ENCODE results near the gene LY6G6F. TPM values are rescaled to one million over a fixed set of nuclear protein-coding genes. Genes with fewer than 3 reads are reported as not detected.

The LY6G6F gene
- total RNA-seq, 2 donors from 2014 or later: not detected

- peak overlapping the region; percentile 41 to 43 for H3K27ac ChIP-seq
- DNase-seq (ENCODE audit: low spot score): no peak
Observed at GRCh38 chr6:31740397-31741223, 33.9 kb downstream of the LY6G6F start.

DNA sequence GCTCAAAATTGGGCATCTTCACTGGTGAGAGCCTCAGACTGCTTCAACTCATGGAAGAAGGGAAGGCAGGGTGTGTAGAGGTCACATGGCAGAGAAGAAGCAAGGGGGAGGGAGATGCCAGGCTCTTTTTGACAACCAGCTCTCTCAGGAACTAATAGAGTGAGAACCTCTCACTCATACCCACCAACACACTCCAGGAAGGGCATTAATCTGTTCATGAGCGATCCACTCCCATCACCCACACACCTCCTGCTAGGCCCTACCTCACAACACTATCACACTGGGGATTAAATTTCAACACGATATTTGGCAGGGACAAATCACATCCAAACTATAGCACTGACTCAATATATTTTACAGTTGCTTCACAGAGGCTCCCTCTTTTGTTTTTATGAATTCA lies 35.1 kb downstream of the LY6G6F start:
- H3K27me3 ChIP-seq: no peaks in the 10 kb centered on the region
- H3K4me3 ChIP-seq: no peak overlapping the region
- no peak for TF ChIP-seq CTCF (IDR thresholded peaks at IDR 0.05)
- DNase-seq (ENCODE audit: low spot score): no peak
- no peaks in the 10 kb centered on the region for H3K9me3 ChIP-seq
- H3K4me1 ChIP-seq: peaks cover 0 to 34% of the 10 kb centered on the region in 2 donors
- no peak overlapping the region for H3K27ac ChIP-seq
- H3K36me3 ChIP-seq: no peaks in the 10 kb centered on the region

More at GRCh38 chr6:31740397-31741223, 33.9 kb downstream of the LY6G6F start:
- H3K9me3 ChIP-seq: no peaks in the 10 kb centered on the region
- peaks cover 0 to 38% of the 10 kb centered on the region in 2 donors for H3K4me1 ChIP-seq
- no peak for TF ChIP-seq CTCF (IDR thresholded peaks at IDR 0.05)
- H3K27me3 ChIP-seq: no peaks in the 10 kb centered on the region
- no peaks in the 10 kb centered on the region for H3K36me3 ChIP-seq
- peak overlapping the region; percentile 62 to 66 for H3K4me3 ChIP-seq

DNA sequence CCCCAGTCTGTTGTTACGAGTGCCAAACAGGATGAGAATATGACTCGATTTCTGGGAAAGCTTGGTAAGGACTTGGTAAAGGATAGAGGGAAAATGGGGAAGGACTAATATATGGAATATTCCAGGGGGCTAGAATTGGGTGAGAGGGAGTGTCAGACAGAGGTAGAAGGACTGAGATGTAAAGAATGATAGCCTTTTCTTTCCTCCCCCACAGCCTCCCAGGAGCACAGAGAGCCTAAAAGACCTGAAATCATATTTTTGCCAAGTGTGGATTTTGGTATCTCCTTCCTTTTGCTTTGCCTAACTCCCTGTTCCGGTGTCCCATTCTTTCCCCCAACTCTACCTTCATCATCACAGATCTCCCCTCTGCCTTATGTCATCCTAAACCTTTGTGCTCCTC lies 36.2 kb downstream of the LY6G6F start:
- DNase-seq (ENCODE audit: low spot score): no peak
- Histone ChIP-seq H3K4me3 (no peak overlapping the region), H3K4me1 (peaks cover 0 to 24% of the 10 kb centered on the region in 2 donors), H3K36me3 (no peaks in the 10 kb centered on the region), H3K9me3 (no peaks in the 10 kb centered on the region), H3K27ac (no peak overlapping the region), H3K27me3 (no peaks in the 10 kb centered on the region)
- TF ChIP-seq CTCF (IDR thresholded peaks at IDR 0.05): no peak

DNA sequence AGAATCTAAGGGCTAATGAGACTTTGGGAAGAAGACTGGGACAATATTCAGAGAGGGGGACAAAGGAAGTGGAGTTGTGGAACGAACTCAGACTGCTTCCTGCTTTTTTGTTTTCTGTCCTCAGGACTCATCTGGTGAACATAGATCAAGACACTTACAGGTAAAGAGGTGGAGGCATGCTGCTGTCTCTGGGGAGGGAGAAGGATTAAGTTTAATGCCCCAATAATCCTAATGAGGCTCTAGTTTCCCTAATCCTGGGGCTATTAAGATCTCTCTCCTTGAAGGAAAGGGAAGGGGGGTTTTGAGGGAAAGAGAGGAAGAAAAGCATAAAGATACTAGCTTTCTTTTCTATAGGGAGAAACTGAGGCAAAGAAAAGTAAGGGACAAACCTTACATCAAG lies 37.8 kb downstream of the LY6G6F start:
- H3K36me3 ChIP-seq: no peaks in the 10 kb centered on the region
- H3K4me3 ChIP-seq: no peak overlapping the region
- H3K27ac ChIP-seq: no peak overlapping the region
- no peaks in the 10 kb centered on the region for H3K9me3 ChIP-seq
- peaks cover 0 to 9% of the 10 kb centered on the region in 2 donors for H3K4me1 ChIP-seq
- TF ChIP-seq CTCF (IDR thresholded peaks at IDR 0.05): no peak
- no peak for DNase-seq (ENCODE audit: low spot score)
- no peaks in the 10 kb centered on the region for H3K27me3 ChIP-seq

DNA sequence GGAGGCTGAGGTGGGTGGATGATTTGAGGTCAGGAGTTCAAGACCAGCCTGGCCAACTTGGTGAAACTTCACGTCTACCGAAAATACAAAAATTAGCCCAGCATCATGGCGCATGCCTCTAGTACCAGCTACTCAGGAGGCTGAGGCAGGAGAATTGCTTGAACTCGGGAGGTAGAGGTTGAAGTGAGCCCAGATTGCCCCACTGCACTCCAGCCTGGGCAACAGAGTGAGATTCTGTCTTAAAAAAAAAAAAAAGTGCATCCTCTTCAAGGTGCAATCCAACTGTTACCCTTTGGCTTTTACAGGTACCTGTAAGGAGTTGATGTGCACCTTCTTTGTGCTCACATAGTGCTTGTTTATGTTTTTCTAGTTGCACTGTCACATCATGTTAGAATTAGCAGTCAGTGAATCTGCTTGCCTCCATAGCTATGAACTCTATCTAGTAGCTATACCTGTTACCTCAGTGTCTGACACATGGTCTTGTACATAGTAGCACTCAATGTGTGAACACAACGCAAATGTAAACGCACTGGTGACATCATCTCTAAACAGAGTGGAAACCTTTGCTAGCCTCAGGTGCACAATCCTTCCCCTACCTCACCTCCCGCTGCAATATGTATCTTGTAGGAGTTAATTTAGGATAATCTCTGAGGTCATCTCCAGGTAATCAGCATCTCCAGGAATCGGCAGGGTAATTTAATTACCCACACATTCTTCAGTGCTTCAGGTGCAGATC lies 42.8 kb downstream of the LY6G6F start:
- TF ChIP-seq CTCF (IDR thresholded peaks at IDR 0.05): no peak
- no peaks in the 10 kb centered on the region for H3K9me3 ChIP-seq
- H3K36me3 ChIP-seq: no peaks in the 10 kb centered on the region

More for the DNA sequence above, 42.8 kb downstream of the LY6G6F start:
- H3K27ac ChIP-seq: no peak overlapping the region
- H3K27me3 ChIP-seq: no peaks in the 10 kb centered on the region
- DNase-seq (ENCODE audit: low spot score): no peak
- no peak overlapping the region for H3K4me3 ChIP-seq
- H3K4me1 ChIP-seq: no peaks in the 10 kb centered on the region

Measured in right atrium auricular region (tissue), 2 donors.